HCT116 (cell line): ENCODE data around the gene XKR7. TPM values are rescaled to one million over a fixed set of nuclear protein-coding genes. Genes with fewer than 3 reads are reported as not detected.

ENCODE experiments used
- ATAC-seq: fragments of 200-7000 bp; cut with Tn5 transposase; 2 replicates; pipeline ENCODE4 v1.9.1; 2020; ENCODE audit warnings: mild to moderate bottlenecking, moderate library complexity
- BruUV-seq: library from RNA; stranded (reverse); fragments of 400-500 nt; replicated peaks from 2 replicates; lab custom pipeline; 2021; lab: Mats Ljungman, UMichigan
- CTCF ChIA-PET: fragments of 300-600 bp; sonication (Branson Sonifier 250); formaldehyde crosslinking; loops from one replicate; lab custom pipeline; 2021; ENCODE audit warnings: antibody characterized with exemption; lab: Charles Lee
- POLR2A ChIA-PET: fragments of 300-600, 350-600 bp; sonication (Branson Sonifier 250); formaldehyde crosslinking; loops from one replicate; lab custom pipeline; 2021; ENCODE audit warnings: antibody characterized with exemption; lab: Charles Lee
- RAD21 ChIA-PET, 2 experiments: fragments of 300-600 bp; sonication (Branson Sonifier 250); formaldehyde crosslinking; loops; one replicate each; lab custom pipeline; 2023; ENCODE audit warnings: low total read pairs in 2 of 2; ENCODE audit not compliant: uncharacterized antibody in 2 of 2, unreplicated experiment in 2 of 2, low non-redundant PET in 1 of 2; lab: Charles Lee
- DNase-seq: peaks from one replicate; pipeline ENCODE4 v3.0.0-alpha.2; 2010; ENCODE audit warnings: low read depth, low spot score
- H2AFZ ChIP-seq: fragments of 200-600 bp; shearing (Covaris generic), sonication (generic); 2 replicates; pipeline ENCODE4 v1.6.1; 2017; ENCODE audit warnings: low read depth, mixed run types, mixed read lengths, antibody characterized with exemption, low read length; ENCODE audit not compliant: poor library complexity, severe bottlenecking
- H3K27ac ChIP-seq: 2 replicates; pipeline ENCODE4 v1.5.1; 2012; ENCODE audit warnings: low read depth, low read length
- H3K27me3 ChIP-seq: fragments of 200-600 bp; sonication (generic); 2 replicates; pipeline ENCODE4 v1.6.1; 2016; ENCODE audit warnings: mixed run types, low read length, mixed read lengths; ENCODE audit not compliant: insufficient read depth
- H3K36me3 ChIP-seq, 2 experiments: fragments of 200-500 bp in 1 of 2; fragments of 200-600 bp in 1 of 2; sonication (Bioruptor generic) in 1 of 2; sonication (generic) in 1 of 2; 2 replicates each; pipeline versions ENCODE4 v1.5.1 to v1.6.1; 2014 to 2016; ENCODE audit warnings: low read length in 2 of 2, inconsistent platforms in 1 of 2, mixed read lengths in 1 of 2, mixed run types in 1 of 2; ENCODE audit not compliant: insufficient read depth in 2 of 2, control insufficient read depth in 1 of 2
- H3K4me1 ChIP-seq, 2 experiments: fragments of 200-600 bp in 1 of 2; sonication (generic) in 1 of 2; 2 replicates each; pipeline versions ENCODE4 v1.5.1 to v1.6.1; 2012 to 2017; ENCODE audit warnings: low read length in 2 of 2, inconsistent platforms in 1 of 2, mild to moderate bottlenecking in 1 of 2, mixed read lengths in 1 of 2, mixed run types in 1 of 2, moderate library complexity in 1 of 2; ENCODE audit not compliant: insufficient read depth in 2 of 2, control insufficient read depth in 1 of 2
- H3K4me2 ChIP-seq: fragments of 200-600 bp; sonication (generic); 2 replicates; pipeline ENCODE4 v1.6.1; 2017; ENCODE audit warnings: mixed run types, low read length, mixed read lengths
- H3K4me3 ChIP-seq, 2 experiments: fragments of 200-600 bp in 1 of 2; sonication (generic) in 1 of 2; replicated peaks in 1 of 2; 2 replicates each; pipeline ENCODE4 v1.5.1; 2011 to 2016; ENCODE audit warnings: low read length in 2 of 2, control low read depth in 1 of 2, low read depth in 1 of 2, mild to moderate bottlenecking in 1 of 2, mixed read lengths in 1 of 2, mixed run types in 1 of 2
- H3K79me2 ChIP-seq: fragments of 200-600 bp; sonication (generic); 2 replicates; pipeline ENCODE4 v1.6.1; 2017; ENCODE audit warnings: mild to moderate bottlenecking, mixed run types, low read length, moderate library complexity, mixed read lengths; ENCODE audit not compliant: insufficient read depth
- H3K9ac ChIP-seq: fragments of 200-600 bp; sonication (generic); 2 replicates; pipeline ENCODE4 v1.6.1; 2016; ENCODE audit warnings: low read length, mixed read lengths
- H3K9me2 ChIP-seq: fragments of 200-600 bp; sonication (generic), shearing (Covaris generic); 2 replicates; pipeline ENCODE4 v1.6.1; 2017; ENCODE audit warnings: mixed run types, mild to moderate bottlenecking, moderate library complexity; ENCODE audit not compliant: insufficient read depth
- H3K9me3 ChIP-seq, 2 experiments: fragments of 200-500 bp in 1 of 2; fragments of 200-600 bp in 1 of 2; sonication (Bioruptor generic) in 1 of 2; sonication (generic) in 1 of 2; 2 replicates each; pipeline ENCODE4 v1.6.1; 2014 to 2017; ENCODE audit warnings: low read length in 2 of 2, mixed read lengths in 2 of 2, inconsistent platforms in 1 of 2, low read depth in 1 of 2, mild to moderate bottlenecking in 1 of 2, mixed run types in 1 of 2, moderate library complexity in 1 of 2; ENCODE audit not compliant: control insufficient read depth in 1 of 2, insufficient read depth in 1 of 2
- H4K20me1 ChIP-seq: fragments of 200-600 bp; sonication (generic), shearing (Covaris generic); 2 replicates; pipeline ENCODE4 v1.6.1; 2017; ENCODE audit warnings: mixed run types, mild to moderate bottlenecking, moderate library complexity; ENCODE audit not compliant: insufficient read depth
- CBX3 ChIP-seq: IDR thresholded peaks from 2 replicates; pipeline ENCODE4 v1.6.1; 2012; ENCODE audit warnings: low read depth
- CEBPB ChIP-seq: IDR thresholded peaks from 2 replicates; pipeline ENCODE4 v1.6.1; 2012; ENCODE audit warnings: low read depth
- CTCF ChIP-seq, 3 experiments: fragments of 200-600 bp in 1 of 3; sonication (generic) in 1 of 3; IDR thresholded peaks in 2 of 3; conservative IDR thresholded peaks in 1 of 3; 2 replicates each; pipeline ENCODE4 v1.5.1; 2012 to 2017; ENCODE audit warnings: low read depth in 2 of 3, low read length in 2 of 3, antibody characterized with exemption in 1 of 3, borderline replicate concordance in 1 of 3, control low read depth in 1 of 3, mild to moderate bottlenecking in 1 of 3, mixed read lengths in 1 of 3, mixed run types in 1 of 3, moderate library complexity in 1 of 3; ENCODE audit not compliant: insufficient read depth in 1 of 3
- ELF1 ChIP-seq: IDR thresholded peaks from 2 replicates; pipeline ENCODE4 v1.6.1; 2012; ENCODE audit warnings: low read depth, borderline replicate concordance
- POLR2A ChIP-seq: IDR thresholded peaks from 2 replicates; pipeline ENCODE4 v1.7.0; 2011; ENCODE audit warnings: borderline replicate concordance; ENCODE audit not compliant: insufficient read depth, insufficient read length; ENCODE audit errors: extremely low read depth
- REST ChIP-seq: IDR thresholded peaks from 2 replicates; pipeline ENCODE4 v1.6.1; 2012; ENCODE audit warnings: low read depth
- ZBTB33 ChIP-seq: IDR thresholded peaks from 2 replicates; pipeline ENCODE4 v1.6.1; 2011; ENCODE audit warnings: mild to moderate bottlenecking, low read length, moderate library complexity; ENCODE audit not compliant: insufficient replicate concordance; ENCODE audit errors: extremely low read depth
- ZFX ChIP-seq: fragments of 450-650 bp; IDR thresholded peaks from 2 replicates; pipeline ENCODE4 v1.6.1; 2017
- intact Hi-C: fragments of 100-400 bp; cut with micrococcal nuclease; formaldehyde crosslinking; loops from 2 replicates; pipeline ENCODE4 v1.10.0; 2022
- total RNA-seq: library from RNA; stranded (reverse); gene quantifications from one replicate; pipeline ENCODE4 v1.2.1, GENCODE V29; 2021; ENCODE audit not compliant: unreplicated experiment

XKR7 gene
- total RNA-seq, 1 experiment from 2014 or later, result not detected

GRCh38 chr20:31998246-31998645 lies 30.3 kb downstream of the XKR7 start:
- BruUV-seq, result no TSS peak
- Histone ChIP-seq H3K4me3 (no peak overlapping the region), H4K20me1 (no peaks in the 10 kb centered on the region), H2AFZ (no peak overlapping the region), H3K27me3 (peaks cover 15% of the 10 kb centered on the region; the same call in 1 of the 2 replicates), H3K4me1 (no peaks in the 10 kb centered on the region), H3K9me2 (no peaks in the 10 kb centered on the region), H3K27ac (no peak overlapping the region), H3K9me3 (no peaks in the 10 kb centered on the region), H3K9ac (no peak overlapping the region), H3K4me2 (no peak overlapping the region), H3K79me2 (no peaks in the 10 kb centered on the region), H3K36me3 (no peaks in the 10 kb centered on the region)
- POLR2A ChIA-PET, result no interaction called here
- CTCF ChIA-PET, result no interaction called here
- ATAC-seq (no peak), DNase-seq (no peak)
- RAD21 ChIA-PET, result no interaction called here
- TF ChIP-seq POLR2A (no peak), CBX3 (no peak), CTCF (IDR thresholded peaks at IDR 0.05 in 2 of 3, conservative IDR thresholded peaks at IDR 0.05 in 1 of 3; ENCODE audit: borderline replicate concordance in 1 of 3, insufficient read depth in 1 of 3, low read depth in 2 of 3, low read length in 2 of 3) (no peak), CEBPB (no peak), ZFX (no peak), REST (no peak), ZBTB33 (no peak), ELF1 (no peak)
- intact Hi-C loops, result no loop called here
